MM.1S (cell line): ENCODE data around the gene SAC3D1.

Experiments used
- EZH2 ChIP-seq: fragments of 300-600 bp; sonication (generic); optimal IDR thresholded peaks from 2 replicates; pipeline ENCODE3; 2017; ENCODE audit warnings: low read depth, mild to moderate bottlenecking, antibody characterized with exemption, low read length, mixed read lengths
- EZH2phosphoT487 ChIP-seq: fragments of 300-600 bp; sonication (generic); IDR thresholded peaks from 2 replicates; pipeline ENCODE4 v1.6.1; 2018; ENCODE audit warnings: antibody characterized with exemption, low read length
- TF ChIP-seq, protein P1 (sequence below): fragments of 300-600 bp; sonication (generic); IDR thresholded peaks from 2 replicates; pipeline ENCODE4 v1.5.1; 2016; ENCODE audit warnings: antibody characterized with exemption, low read length, mixed read lengths

DNA sequence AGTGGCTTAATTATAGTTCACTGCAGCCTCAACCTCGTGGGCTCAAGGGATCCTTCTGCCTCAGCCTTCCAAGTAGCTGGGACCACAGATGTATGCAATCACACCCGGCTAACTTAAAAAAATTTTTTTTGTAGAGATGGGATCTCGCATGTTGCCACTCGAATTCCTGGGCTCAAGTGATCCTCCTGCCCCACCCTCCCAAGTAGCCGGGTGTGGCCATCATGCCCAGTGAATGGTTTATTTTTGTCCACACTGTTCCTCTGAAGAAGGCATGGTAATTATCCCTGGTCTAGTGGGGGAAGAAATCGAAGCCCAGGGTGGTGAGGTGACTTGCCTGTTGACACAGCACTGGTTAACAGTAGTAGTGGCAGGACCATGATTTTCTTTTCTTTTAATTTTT lies 1.9 kb downstream of the SAC3D1 start:
- TF ChIP-seq EZH2phosphoT487 (no peak), EZH2 (no peak)
- TF ChIP-seq, protein P1, sequence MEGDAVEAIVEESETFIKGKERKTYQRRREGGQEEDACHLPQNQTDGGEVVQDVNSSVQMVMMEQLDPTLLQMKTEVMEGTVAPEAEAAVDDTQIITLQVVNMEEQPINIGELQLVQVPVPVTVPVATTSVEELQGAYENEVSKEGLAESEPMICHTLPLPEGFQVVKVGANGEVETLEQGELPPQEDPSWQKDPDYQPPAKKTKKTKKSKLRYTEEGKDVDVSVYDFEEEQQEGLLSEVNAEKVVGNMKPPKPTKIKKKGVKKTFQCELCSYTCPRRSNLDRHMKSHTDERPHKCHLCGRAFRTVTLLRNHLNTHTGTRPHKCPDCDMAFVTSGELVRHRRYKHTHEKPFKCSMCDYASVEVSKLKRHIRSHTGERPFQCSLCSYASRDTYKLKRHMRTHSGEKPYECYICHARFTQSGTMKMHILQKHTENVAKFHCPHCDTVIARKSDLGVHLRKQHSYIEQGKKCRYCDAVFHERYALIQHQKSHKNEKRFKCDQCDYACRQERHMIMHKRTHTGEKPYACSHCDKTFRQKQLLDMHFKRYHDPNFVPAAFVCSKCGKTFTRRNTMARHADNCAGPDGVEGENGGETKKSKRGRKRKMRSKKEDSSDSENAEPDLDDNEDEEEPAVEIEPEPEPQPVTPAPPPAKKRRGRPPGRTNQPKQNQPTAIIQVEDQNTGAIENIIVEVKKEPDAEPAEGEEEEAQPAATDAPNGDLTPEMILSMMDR = no peak
